ENCODE measurements around the gene ZNF433. TPM values are rescaled to one million over a fixed set of nuclear protein-coding genes. Genes with fewer than 3 reads are reported as not detected.
"Not testable (repeated sequence)": the region's sequence is repeated elsewhere in the genome, so short reads cannot be mapped to it uniquely, and the experiment has no call there.

ZNF433 gene
- polyA plus RNA-seq, 12 donors: 2.9 to 7.7 (median 4.8) TPM; not detected in 2

DNA sequence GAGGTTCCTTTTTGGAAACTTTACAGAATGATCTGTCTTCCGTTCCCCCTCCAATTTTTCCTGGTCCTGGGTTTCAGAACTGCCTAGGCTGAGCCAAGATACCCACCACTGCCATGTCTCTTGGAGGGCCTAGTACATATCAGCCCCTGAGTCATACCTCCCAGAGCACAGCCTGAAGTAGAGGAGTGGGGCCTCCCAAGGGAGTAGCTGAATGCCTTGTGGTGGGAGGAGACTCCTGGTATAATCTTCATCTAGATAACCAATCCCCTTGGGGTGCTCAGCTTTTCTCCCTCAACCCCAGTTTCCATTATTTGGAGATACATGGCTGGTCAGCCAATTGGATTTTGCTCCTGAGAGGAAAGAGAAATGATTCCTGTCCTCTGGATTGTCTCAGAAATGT, 40.3 kb downstream of the ZNF433 start:
- DNase-seq: no peak

- DNase-seq: not testable (repeated sequence)
Observed at GRCh38 chr19:11991921-11992320, 43.6 kb downstream of the ZNF433 start.

GRCh38 chr19:11989112-11989456, 46.4 kb downstream of the ZNF433 start:
- no peak for DNase-seq

DNA sequence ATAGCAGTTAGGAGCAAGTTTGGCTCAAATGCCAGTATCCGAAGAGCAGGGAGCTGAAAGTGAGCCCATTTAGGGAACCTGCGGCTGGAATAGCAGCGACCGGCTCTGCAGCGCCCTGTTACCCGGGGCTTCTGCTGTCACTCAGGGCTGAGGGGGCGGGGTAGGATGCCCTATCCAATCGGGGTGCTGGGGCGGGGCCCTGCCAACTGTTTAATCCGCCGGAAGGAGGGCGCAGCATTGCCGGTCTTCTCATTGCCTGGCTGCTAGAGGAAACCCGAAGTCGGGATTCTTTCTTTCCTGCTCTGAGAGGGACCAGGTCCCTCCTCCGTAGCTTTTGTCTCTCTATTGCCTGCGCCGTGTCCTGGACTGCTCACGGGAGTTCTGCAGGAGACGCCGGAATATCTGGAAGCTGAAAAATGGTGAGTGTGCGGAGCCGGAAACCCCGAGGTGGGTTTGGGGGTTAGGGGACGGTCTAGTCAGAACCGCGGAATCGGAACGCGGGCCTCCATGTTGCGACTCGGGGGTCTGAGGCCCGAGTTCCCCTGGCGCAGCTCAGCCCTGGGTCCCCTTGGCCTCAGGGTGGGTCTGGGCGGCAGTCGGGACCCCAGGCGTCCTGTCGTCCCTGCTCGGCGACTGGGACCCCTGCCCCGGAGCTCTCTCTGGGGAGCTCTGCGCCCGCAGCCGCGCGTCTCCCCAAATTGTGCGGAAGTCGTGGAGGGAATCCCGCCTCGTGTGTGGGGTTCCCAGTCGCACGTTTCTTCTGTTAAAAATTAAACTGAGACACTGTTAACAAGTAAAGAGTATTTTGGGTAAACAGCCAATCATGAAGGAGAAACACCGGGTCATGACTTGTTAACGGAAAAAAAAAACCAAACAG, 47.8 kb downstream of the ZNF433 start:
- DNase-seq: peak; percentile 90

- no peak for DNase-seq
Observed at GRCh38 chr19:11986754-11987153, 48.7 kb downstream of the ZNF433 start.

- no peak for DNase-seq
Observed at GRCh38 chr19:11984986-11985385, 50.5 kb downstream of the ZNF433 start.

DNA sequence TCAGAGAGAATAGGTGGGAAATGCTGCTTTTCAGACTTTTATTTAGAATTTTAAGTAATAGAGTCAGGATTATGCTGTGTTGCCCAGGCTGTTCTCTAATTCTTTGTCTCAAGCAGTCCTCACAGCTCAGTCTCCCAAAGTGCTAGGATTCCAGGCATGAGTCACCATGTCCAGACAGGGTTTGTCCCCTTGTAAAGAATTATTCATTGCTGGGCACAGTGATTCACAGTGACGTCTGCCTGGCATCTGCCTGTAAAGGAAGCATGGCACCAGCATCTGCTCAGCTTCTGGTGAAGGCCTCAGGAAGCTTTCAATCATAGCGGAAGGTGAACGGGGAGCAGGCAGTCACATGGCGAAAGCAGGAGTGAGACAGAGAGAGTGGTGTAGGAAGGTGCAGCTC, 53.0 kb downstream of the ZNF433 start:
- DNase-seq: no peak

GRCh38 chr19:11979527-11979926, 56.0 kb downstream of the ZNF433 start:
- DNase-seq: no peak

- DNase-seq: no peak
Observed at GRCh38 chr19:11978492-11979100, 56.9 kb downstream of the ZNF433 start.

DNA sequence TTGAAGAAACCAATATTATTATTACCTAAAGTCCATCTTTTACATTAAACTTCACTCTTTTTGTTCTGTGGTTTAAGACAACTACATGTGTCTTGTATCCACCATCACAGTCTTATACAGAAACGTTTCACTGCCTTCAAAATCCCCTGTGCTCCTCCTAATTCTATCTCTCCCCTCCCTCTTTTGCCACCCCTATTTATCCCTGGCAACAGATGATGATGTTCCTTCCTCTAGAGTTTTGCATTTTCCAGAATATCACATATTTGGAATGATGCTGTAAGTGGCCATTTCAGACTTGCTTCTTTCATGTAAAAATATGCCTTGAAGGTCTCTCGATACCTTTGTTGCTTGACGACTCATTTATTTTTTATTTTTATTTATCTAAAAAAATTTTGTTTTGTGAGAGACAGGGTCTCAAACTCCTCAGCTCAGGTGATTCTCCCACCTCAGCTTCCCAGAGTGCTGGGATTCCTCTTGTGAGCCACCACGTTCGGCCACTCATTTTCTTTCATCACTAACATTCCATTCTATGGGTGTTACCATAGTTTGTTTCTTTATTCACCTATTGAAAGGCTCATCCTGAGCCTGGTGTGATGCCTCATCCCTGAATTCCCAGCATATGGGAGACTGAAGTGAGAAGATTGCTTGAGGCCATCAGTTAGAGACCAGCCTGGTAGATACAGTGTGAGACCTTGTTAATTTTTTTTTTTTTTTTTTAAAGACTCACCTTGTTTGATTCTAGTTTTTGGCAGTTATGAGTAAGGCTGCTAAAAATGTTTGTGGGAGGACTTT, 62.3 kb downstream of the ZNF433 start:
- DNase-seq: no peak

DNA sequence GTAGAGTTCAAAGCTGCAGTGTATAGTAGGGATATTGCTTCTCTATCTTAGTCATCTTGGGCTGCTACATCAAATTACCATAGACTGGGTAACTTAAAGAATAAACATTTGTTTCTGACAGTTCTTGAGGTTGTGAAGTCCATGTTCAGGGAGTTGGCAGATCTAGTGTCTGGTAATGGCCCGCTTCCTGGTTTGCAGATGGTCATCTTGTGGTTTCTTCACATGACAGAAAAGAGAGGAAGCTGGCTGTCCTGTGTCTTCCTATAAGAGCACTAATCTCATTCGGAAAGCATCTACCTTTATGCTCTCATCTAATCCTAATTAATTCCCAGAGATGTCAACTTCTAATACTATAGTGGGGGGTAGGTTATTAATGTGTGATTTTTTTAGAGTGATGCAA, 64.4 kb downstream of the ZNF433 start:
- DNase-seq: no peak

DNA sequence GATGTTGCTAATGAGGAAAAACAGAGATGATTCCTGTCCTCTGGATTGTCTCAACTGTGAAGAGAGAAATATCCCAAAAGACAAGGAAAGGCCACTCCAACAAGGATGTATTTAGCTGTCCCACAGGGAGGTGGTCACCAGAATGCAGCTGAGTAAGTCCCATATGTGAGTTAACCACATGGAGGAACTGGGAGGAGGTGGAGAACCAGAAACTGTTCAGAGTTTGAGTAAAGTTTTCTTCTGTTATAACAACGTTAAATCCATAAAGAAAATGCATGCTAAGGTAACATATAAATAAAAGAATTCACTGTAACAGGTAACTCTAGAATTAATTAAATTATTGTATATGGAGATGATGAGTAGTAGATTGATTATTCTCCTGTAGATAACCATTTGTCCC, 65.3 kb downstream of the ZNF433 start:
- no peak for DNase-seq

DNA sequence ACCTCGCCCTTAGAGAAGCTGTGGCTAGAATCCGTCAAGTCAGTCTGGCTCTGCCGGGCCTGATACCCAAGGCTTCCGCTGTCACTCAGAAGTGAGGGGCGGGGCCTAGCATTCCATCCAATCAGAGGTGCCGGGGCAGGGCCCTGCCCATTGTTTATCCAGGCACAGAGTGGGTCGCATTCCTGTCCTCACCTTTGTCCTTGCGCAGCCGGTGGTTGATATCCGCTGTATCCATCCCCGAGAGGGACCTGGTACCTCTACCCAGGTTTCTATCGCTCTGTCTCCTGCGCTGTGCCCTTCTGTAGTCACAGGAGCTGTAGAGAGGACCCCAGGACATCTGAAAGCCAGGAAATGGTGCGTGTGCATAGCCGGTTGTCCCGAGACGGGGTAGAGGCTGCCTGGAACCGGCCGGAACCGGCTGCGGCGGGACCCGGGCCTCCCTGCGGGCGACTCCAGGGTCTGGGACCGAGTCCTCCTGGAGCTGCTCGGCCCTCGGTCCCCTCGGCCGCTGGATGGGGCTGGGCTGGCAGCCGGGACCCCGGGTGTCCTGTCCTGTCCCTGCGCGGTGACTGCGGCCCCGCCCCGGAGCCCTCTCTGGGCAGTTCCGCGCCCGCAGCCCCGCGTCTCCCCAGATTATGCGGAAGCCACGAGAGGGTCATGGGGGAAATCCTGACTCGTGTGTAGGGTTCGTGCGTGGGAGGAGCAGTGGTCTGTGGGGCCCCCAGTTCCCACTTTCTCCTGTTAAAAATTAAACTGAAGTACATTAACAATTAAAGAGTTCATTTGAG, 70.4 kb downstream of the ZNF433 start, which contains the start of gene ZNF763:
ZNF763 (plus strand) TSS at position 183 of the 788 bp plus-strand sequence; CDS start at position 352, 169 bp downstream.
- peak; percentile 91 for DNase-seq

Other genes starting within 250 kb of the ZNF433 start
- gene ZNF491, start 237.2 kb downstream of the ZNF433 start, polyA plus RNA-seq (ENCODE audit: insufficient read length in 12 of 12): 1 to 10 TPM in 10 of 12 donors, not detected in 2; 2.6 to 6.1 (median 4.0) TPM
- 10 to 100 TPM in 2 of 12 donors, 1 to 10 TPM in 9, not detected in 1; 3.8 to 14.2 (median 6.1) TPM for gene ZNF440, start 221.4 kb downstream of the ZNF433 start, polyA plus RNA-seq (ENCODE audit: insufficient read length in 12 of 12)
- gene ZNF439, start 187.0 kb downstream of the ZNF433 start, polyA plus RNA-seq (ENCODE audit: insufficient read length in 12 of 12): 10 to 100 TPM in 1 of 12 donors, 1 to 10 TPM in 10, not detected in 1; 2.9 to 11.7 (median 5.5) TPM
- 10 to 100 TPM in 1 of 12 donors, 1 to 10 TPM in 10, not detected in 1; 2.8 to 10.5 (median 3.9) TPM for gene ZNF69, start 147.9 kb downstream of the ZNF433 start, polyA plus RNA-seq (ENCODE audit: insufficient read length in 12 of 12)
- 10 to 100 TPM in 4 of 12 donors, 1 to 10 TPM in 7, not detected in 1; 4.3 to 14.4 (median 8.1) TPM for gene ZNF700, start 110.6 kb downstream of the ZNF433 start, polyA plus RNA-seq (ENCODE audit: insufficient read length in 12 of 12)
- gene ZNF763, start 70.6 kb downstream of the ZNF433 start, polyA plus RNA-seq (ENCODE audit: insufficient read length in 12 of 12): 1 to 10 TPM in 10 of 12 donors, not detected in 2; 1.2 to 4.2 (median 2.2) TPM
- gene ZNF878, start 17.3 kb upstream of the ZNF433 start, polyA plus RNA-seq (ENCODE audit: insufficient read length in 12 of 12): under 1 TPM in 10 of 12 donors, not detected in 2; 0.18 to 0.92 (median 0.52) TPM
- gene ZNF844, start 29.1 kb upstream of the ZNF433 start, polyA plus RNA-seq (ENCODE audit: insufficient read length in 12 of 12): 10 to 100 TPM in 9 of 12 donors, 1 to 10 TPM in 3; 8.4 to 62.7 (median 11.7) TPM
- gene ZNF20, start 104.7 kb upstream of the ZNF433 start, polyA plus RNA-seq (ENCODE audit: insufficient read length in 12 of 12): 1 to 10 TPM in 9 of 12 donors, under 1 TPM in 1, not detected in 2; 0.96 to 2.7 (median 1.9) TPM
- 1 to 10 TPM in 10 of 12 donors, not detected in 2; 3.9 to 7.5 (median 6.0) TPM for gene ZNF625, start 121.1 kb upstream of the ZNF433 start, polyA plus RNA-seq (ENCODE audit: insufficient read length in 12 of 12)
- gene ZNF136, start 127.4 kb upstream of the ZNF433 start, polyA plus RNA-seq (ENCODE audit: insufficient read length in 12 of 12): 10 to 100 TPM in 2 of 12 donors, 1 to 10 TPM in 9, not detected in 1; 6.0 to 10.9 (median 8.6) TPM